ENCODE results near the gene TLE5.
"Not testable (repeated sequence)": the region's sequence is repeated elsewhere in the genome, so short reads cannot be mapped to it uniquely, and the experiment has no call there.

Gene TLE5

DNA sequence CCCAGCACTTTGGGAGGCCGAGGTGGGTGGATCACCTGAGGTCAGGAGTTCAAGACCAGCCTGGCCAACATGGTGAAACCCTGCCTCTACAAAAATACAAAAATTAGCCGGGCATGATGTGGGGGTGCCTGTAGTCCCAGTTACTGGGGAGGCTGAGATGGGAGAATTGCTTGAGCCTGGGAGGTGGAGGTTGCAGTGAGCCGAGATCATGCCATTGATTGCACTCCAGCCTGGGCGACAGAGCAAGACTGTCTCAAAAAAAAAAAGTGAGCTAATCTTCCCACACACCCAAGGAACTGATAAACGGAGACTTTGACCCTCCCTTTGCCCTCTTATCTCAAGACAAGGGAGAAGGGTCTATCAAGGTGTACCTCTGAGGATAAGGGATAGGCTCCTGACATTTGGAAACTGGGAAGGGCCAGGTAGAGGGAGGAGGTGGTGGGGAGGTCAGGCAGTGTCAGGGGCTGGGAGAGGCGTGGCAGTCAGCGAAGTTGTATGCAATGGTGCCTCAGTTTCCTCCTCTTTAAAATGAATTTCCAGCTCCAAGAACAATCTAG is 27.1 kb upstream of the TLE5 start:
- not testable (repeated sequence) for H3K9me3 ChIP-seq (ENCODE audit: control insufficient read depth, insufficient read depth, low read length); H3K4me1 ChIP-seq (ENCODE audit: control insufficient read depth, insufficient read depth, low read length); H3K9ac ChIP-seq (ENCODE audit: low read depth, low read length); H3K27me3 ChIP-seq (ENCODE audit: control insufficient read depth, insufficient read depth, low read length); H3K4me3 ChIP-seq (ENCODE audit: low read depth, low read length); H3K36me3 ChIP-seq (ENCODE audit: control insufficient read depth, insufficient read depth, low read length)

DNA sequence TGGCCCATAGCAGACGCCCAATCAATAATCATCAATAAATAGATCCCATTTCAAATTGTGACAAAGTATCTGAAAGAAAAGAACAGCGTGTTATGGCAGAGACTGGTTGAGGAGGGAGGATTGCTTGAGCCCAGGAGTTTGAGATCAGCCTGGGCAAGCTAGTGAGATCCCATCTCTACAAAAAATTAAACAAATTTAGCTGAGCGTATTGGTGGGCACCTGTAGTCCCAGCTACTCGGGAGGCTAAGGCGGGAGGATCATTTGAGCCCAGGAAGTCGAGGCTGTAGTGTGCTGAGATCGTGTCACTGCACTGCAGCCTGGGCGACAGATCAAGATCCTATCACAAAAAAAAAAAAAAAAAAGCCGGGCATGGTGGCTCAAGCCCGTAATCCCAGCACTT is 25.5 kb upstream of the TLE5 start:
- H3K4me1 ChIP-seq (ENCODE audit: control insufficient read depth, insufficient read depth, low read length), result no peaks in the 10 kb centered on the region
- no peaks in the 10 kb centered on the region for H3K9me3 ChIP-seq (ENCODE audit: control insufficient read depth, insufficient read depth, low read length)
- no peak overlapping the region for H3K4me3 ChIP-seq (ENCODE audit: low read depth, low read length)
- no peaks in the 10 kb centered on the region for H3K36me3 ChIP-seq (ENCODE audit: control insufficient read depth, insufficient read depth, low read length)
- H3K9ac ChIP-seq (ENCODE audit: low read depth, low read length), result no peak overlapping the region
- no peaks in the 10 kb centered on the region for H3K27me3 ChIP-seq (ENCODE audit: control insufficient read depth, insufficient read depth, low read length)

DNA sequence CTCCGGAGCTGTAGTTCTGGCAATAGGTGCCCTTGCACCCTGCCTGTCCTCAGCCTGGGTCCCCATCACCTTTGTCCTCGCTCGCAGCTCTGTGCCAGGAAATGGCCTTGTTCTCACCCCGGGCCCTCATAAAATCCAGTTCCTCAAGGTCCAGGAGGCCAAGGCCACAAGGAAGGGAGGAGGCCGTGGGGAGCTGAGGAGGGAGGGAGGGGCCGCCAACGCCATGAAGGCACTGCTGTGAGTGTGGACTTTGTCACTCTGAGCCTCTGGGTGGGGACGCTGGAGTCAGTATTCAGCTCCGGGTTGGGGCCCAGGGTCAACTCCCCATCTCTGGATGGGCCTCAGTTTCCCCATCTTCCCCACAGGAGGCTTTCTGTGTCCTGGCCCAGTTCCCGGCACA is 22.6 kb upstream of the TLE5 start:
- Histone ChIP-seq H3K9me3 (ENCODE audit: control insufficient read depth, insufficient read depth, low read length) (no peaks in the 10 kb centered on the region), H3K27me3 (ENCODE audit: control insufficient read depth, insufficient read depth, low read length) (no peaks in the 10 kb centered on the region), H3K9ac (ENCODE audit: low read depth, low read length) (no peak overlapping the region), H3K4me3 (ENCODE audit: low read depth, low read length) (no peak overlapping the region), H3K4me1 (ENCODE audit: control insufficient read depth, insufficient read depth, low read length) (no peaks in the 10 kb centered on the region), H3K36me3 (ENCODE audit: control insufficient read depth, insufficient read depth, low read length) (no peaks in the 10 kb centered on the region)

DNA sequence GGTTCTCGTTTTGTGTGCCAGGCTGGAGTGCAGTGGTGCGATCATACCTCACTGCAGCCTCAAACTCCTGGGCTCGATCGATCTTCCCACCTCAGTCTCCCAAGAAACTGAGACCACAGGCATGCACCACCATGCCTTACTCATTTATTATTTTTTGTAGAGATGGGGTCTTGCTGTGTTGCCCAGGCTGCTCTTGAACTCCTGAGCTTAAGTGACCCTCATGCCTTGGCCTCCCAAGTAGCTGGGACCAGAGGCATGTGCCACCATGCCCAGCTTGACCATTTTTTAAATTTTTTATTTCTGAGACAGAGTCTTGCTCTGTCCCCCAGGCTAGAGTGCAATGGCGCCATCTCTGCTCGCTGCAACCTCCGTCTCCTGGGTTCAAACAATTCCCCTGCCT is 21.7 kb upstream of the TLE5 start:
- Histone ChIP-seq H3K9ac (ENCODE audit: low read depth, low read length) (no peak overlapping the region), H3K27me3 (ENCODE audit: control insufficient read depth, insufficient read depth, low read length) (no peaks in the 10 kb centered on the region)

DNA sequence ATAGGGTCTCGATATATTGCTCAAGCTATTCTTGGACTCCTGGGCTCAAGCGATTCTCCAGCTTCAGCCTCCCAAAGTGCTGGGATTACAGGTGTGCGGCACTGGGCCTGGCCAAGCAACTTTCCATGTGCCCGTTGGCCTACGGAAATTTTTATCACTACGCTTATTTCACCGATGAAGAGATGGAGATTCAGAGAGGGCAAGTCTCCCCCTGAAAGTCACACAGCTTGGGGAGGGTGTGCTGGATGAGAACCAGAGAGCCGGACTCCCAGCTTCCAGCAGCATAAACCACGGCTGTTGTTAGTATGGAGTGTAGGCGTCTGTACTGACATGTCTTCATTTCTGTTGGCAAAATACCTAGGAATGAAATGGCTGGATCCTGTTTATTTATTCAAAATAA is 20.0 kb upstream of the TLE5 start:
- Histone ChIP-seq H3K9me3 (ENCODE audit: control insufficient read depth, insufficient read depth, low read length) (no peaks in the 10 kb centered on the region), H3K27me3 (ENCODE audit: control insufficient read depth, insufficient read depth, low read length) (no peaks in the 10 kb centered on the region), H3K9ac (ENCODE audit: low read depth, low read length) (no peak overlapping the region), H3K4me3 (ENCODE audit: low read depth, low read length) (no peak overlapping the region), H3K4me1 (ENCODE audit: control insufficient read depth, insufficient read depth, low read length) (no peaks in the 10 kb centered on the region), H3K36me3 (ENCODE audit: control insufficient read depth, insufficient read depth, low read length) (no peaks in the 10 kb centered on the region)

More for the DNA sequence above, 21.7 kb upstream of the TLE5 start:
- no peaks in the 10 kb centered on the region for H3K9me3 ChIP-seq (ENCODE audit: control insufficient read depth, insufficient read depth, low read length)
- no peaks in the 10 kb centered on the region for H3K4me1 ChIP-seq (ENCODE audit: control insufficient read depth, insufficient read depth, low read length)
- H3K4me3 ChIP-seq (ENCODE audit: low read depth, low read length), result no peak overlapping the region
- H3K36me3 ChIP-seq (ENCODE audit: control insufficient read depth, insufficient read depth, low read length), result no peaks in the 10 kb centered on the region

DNA sequence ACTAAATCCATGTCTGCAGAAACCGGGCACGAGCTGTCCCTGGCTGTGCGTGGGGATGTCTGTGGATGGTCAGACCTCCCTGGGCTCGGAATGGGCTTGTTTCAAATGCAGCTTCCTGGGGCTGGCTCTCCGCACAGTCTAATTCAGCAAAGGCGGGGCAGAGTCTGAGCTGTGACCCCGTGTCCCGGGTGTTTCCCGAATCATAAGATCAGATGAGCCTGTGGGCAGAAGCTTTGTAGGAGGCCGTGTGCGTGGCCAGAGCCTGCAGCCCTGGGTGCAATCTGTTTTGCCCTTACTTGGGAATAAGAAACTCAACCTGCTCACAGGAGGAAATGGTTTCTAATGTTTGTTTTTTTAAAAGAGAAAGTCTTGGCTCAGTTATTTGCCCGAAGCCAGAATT is 18.0 kb upstream of the TLE5 start:
- Histone ChIP-seq H3K36me3 (ENCODE audit: control insufficient read depth, insufficient read depth, low read length) (no peaks in the 10 kb centered on the region), H3K4me1 (ENCODE audit: control insufficient read depth, insufficient read depth, low read length) (no peaks in the 10 kb centered on the region), H3K4me3 (ENCODE audit: low read depth, low read length) (no peak overlapping the region), H3K9ac (ENCODE audit: low read depth, low read length) (no peak overlapping the region), H3K9me3 (ENCODE audit: control insufficient read depth, insufficient read depth, low read length) (no peaks in the 10 kb centered on the region), H3K27me3 (ENCODE audit: control insufficient read depth, insufficient read depth, low read length) (peaks cover 3% of the 10 kb centered on the region)

DNA sequence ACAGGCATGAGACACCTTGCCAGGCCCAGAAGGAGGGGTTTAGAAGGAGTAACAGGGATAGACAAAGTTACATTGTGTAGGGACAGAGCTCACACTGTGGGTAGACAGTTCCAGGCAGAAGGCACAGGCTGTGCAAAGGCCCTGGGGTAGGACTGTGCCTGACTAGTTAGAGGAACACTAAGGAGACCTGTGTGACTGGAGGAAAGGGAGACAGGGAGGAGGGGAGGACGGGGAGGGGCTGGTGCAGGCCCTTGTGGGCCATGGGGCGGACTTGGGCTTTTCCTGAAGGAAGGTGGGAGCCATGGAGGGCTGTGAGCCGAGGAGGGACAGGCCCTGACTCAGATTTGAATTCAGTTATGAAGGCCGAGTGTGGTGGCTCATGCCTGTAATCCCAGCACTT is 17.3 kb upstream of the TLE5 start:
- Histone ChIP-seq H3K9me3 (ENCODE audit: control insufficient read depth, insufficient read depth, low read length) (no peaks in the 10 kb centered on the region), H3K27me3 (ENCODE audit: control insufficient read depth, insufficient read depth, low read length) (peaks cover 3% of the 10 kb centered on the region), H3K4me3 (ENCODE audit: low read depth, low read length) (no peak overlapping the region)

DNA sequence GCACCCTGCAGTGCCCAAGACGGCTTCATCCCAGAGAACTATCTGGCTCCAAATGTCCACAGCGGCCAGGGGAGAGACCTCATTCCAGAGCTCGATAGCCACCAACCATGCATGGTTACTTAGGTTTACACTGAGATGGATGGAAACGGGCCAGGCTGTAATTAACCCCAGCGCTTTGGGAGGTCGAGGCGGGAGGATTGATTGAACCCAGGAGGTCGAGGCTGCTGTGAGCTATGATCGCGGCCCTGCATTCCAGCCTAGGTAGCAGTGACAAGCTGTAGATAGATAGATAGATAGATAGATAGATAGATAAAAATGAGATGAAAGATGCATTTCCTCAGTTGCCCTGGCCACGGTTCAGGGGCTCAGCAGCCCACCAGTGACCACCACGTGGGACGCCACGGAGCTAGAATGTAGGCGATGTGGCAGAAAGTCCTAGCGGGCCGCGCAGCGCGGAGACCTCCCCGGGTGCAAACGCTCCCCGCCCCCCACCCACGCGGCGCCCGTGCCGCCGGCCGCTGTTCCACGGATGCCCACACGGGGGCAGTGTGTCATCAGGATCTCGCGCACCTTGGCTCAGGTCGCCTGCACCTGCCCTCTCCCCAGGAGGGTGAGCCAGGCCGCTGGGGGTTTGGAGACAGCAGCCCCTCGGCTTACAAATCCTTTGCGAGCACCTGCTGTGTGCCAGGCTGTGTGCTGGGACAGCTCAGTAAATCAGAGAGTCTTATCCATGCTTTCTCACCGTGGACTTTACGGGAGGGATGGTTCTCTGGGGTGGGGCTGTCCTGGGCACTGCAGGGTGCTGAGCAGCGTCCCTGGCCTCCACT is 13.5 kb upstream of the TLE5 start:
- H3K4me3 ChIP-seq (ENCODE audit: low read depth, low read length), result peak overlapping the region; percentile 43
- H3K27me3 ChIP-seq (ENCODE audit: control insufficient read depth, insufficient read depth, low read length), result peaks cover 3% of the 10 kb centered on the region
- H3K36me3 ChIP-seq (ENCODE audit: control insufficient read depth, insufficient read depth, low read length), result no peaks in the 10 kb centered on the region
- no peaks in the 10 kb centered on the region for H3K4me1 ChIP-seq (ENCODE audit: control insufficient read depth, insufficient read depth, low read length)
- no peak overlapping the region for H3K9ac ChIP-seq (ENCODE audit: low read depth, low read length)
- no peaks in the 10 kb centered on the region for H3K9me3 ChIP-seq (ENCODE audit: control insufficient read depth, insufficient read depth, low read length)

More for the DNA sequence above, 17.3 kb upstream of the TLE5 start:
- Histone ChIP-seq H3K4me1 (ENCODE audit: control insufficient read depth, insufficient read depth, low read length) (no peaks in the 10 kb centered on the region), H3K36me3 (ENCODE audit: control insufficient read depth, insufficient read depth, low read length) (no peaks in the 10 kb centered on the region), H3K9ac (ENCODE audit: low read depth, low read length) (no peak overlapping the region)

DNA sequence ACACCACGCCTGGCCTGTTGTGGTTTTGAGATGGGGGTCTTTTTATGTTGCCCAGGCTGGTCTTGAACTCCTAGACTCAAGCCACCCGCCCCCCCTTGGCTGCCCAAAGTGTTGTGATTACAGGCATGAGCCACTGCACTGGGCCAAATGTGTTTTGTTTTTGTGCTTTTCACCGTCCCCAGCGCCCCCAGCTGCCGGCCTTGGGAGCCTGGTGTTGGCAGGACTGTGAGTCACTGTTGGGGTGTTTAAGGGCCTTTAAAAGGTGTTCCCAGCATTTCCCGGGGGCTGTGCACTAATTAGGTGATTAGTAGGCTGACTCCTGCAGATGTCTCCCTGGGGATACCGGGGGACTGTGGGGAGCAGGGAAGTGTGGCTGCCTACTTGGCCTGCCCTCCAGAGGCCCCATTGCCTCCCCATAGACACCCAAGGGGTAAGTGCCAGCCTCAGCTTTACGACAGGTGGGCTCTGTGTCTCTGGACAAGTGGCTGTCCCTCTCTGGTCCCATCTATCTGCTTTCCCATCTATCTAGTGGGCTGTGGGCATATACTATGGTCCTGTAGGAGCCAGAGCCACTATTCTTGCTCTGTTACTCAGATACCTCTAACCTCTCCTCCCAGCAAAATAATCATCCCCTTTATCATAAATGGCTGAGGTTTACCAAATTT is 11.8 kb upstream of the TLE5 start:
- Histone ChIP-seq H3K36me3 (ENCODE audit: control insufficient read depth, insufficient read depth, low read length) (no peaks in the 10 kb centered on the region), H3K9me3 (ENCODE audit: control insufficient read depth, insufficient read depth, low read length) (no peaks in the 10 kb centered on the region), H3K9ac (ENCODE audit: low read depth, low read length) (no peak overlapping the region), H3K27me3 (ENCODE audit: control insufficient read depth, insufficient read depth, low read length) (peaks cover 3% of the 10 kb centered on the region), H3K4me3 (ENCODE audit: low read depth, low read length) (no peak overlapping the region), H3K4me1 (ENCODE audit: control insufficient read depth, insufficient read depth, low read length) (no peaks in the 10 kb centered on the region)

DNA sequence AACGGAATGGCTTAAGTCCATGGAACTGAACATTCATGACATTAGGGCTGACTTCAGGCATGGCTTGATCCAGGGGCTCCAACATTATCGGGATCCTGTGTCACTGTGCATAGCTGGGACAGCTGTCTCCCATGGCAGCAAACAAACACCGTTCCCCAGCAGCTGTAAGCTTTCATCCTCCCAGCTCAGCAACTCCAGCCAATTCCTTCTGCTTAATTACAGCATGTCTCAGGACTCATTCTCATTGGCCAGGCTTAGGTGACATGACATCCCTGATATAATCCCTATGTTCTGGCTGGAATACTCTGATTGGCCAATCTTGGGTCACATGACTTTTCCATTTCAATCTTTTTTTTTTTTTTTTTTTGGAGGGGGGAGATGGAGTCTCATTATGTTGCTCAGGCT is 10.9 kb upstream of the TLE5 start:
- Histone ChIP-seq H3K27me3 (ENCODE audit: control insufficient read depth, insufficient read depth, low read length) (peaks cover 3% of the 10 kb centered on the region), H3K36me3 (ENCODE audit: control insufficient read depth, insufficient read depth, low read length) (no peaks in the 10 kb centered on the region), H3K9ac (ENCODE audit: low read depth, low read length) (no peak overlapping the region), H3K4me1 (ENCODE audit: control insufficient read depth, insufficient read depth, low read length) (no peaks in the 10 kb centered on the region), H3K9me3 (ENCODE audit: control insufficient read depth, insufficient read depth, low read length) (no peaks in the 10 kb centered on the region), H3K4me3 (ENCODE audit: low read depth, low read length) (no peak overlapping the region)

DNA sequence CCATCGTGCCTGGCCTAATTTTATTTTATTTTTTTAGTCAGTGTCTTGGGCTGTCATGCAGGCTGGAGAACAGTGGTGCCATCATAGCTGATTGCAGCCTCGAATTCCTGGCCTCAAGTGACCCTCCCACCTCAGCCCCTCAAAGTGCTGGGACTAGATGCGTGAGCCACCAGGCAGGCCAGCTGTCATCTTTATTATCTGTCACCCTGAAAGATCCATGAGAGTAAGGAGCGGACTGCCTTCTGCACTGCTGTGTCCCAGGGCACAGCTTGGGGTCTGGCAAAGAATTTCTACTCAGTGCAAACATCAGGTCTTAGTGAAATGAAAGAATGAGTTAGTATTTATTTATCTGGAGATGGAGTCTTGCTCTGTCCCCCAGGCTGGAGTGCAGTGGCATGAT is 9.5 kb upstream of the TLE5 start:
- Histone ChIP-seq H3K9ac (ENCODE audit: low read depth, low read length) (no peak overlapping the region), H3K9me3 (ENCODE audit: control insufficient read depth, insufficient read depth, low read length) (no peaks in the 10 kb centered on the region), H3K36me3 (ENCODE audit: control insufficient read depth, insufficient read depth, low read length) (no peaks in the 10 kb centered on the region), H3K27me3 (ENCODE audit: control insufficient read depth, insufficient read depth, low read length) (peaks cover 3% of the 10 kb centered on the region), H3K4me1 (ENCODE audit: control insufficient read depth, insufficient read depth, low read length) (no peaks in the 10 kb centered on the region), H3K4me3 (ENCODE audit: low read depth, low read length) (no peak overlapping the region)

DNA sequence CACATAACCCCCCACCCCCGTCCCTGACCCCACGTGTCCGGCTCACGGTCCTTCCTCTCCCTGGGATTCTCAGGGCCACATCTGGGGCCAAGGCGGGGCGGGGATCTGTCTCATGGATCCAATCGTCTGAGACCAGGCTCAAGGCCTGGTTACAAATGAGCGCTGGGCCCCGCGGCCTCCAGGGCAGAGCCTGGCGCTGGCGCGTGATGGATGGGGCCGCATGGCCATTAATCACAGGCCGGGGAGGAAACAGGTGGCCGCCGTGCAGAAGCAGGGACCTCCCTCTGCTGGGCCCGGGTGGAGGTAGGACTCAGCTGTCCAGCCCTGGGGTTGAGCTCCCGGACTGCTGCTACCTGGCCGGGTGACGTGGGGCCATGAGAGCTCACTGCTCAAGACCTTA is 5.8 kb upstream of the TLE5 start:
- no peaks in the 10 kb centered on the region for H3K36me3 ChIP-seq (ENCODE audit: control insufficient read depth, insufficient read depth, low read length)
- H3K4me1 ChIP-seq (ENCODE audit: control insufficient read depth, insufficient read depth, low read length), result no peaks in the 10 kb centered on the region
- no peaks in the 10 kb centered on the region for H3K27me3 ChIP-seq (ENCODE audit: control insufficient read depth, insufficient read depth, low read length)
- H3K9me3 ChIP-seq (ENCODE audit: control insufficient read depth, insufficient read depth, low read length), result no peaks in the 10 kb centered on the region
- no peak overlapping the region for H3K9ac ChIP-seq (ENCODE audit: low read depth, low read length)
- no peak overlapping the region for H3K4me3 ChIP-seq (ENCODE audit: low read depth, low read length)
